A549 (cell line): Measurements from ENCODE around the gene HLA-DQA1. TPM values are rescaled to one million over a fixed set of nuclear protein-coding genes. Genes with fewer than 3 reads are reported as not detected.
"Not testable (repeated sequence)": the region's sequence is repeated elsewhere in the genome, so short reads cannot be mapped to it uniquely, and the experiment has no call there.

Experiments used
- ATAC-seq, 2 experiments: fragments of 200-7000 bp in 1 of 2; fragments of >200 bp in 1 of 2; cut with Nextera tagmentation in 1 of 2; cut with Tn5 transposase in 1 of 2; 3 replicates each; pipeline versions ENCODE4 v1.8.0 to v1.9.1; 2018 to 2020; ENCODE audit warnings: mild to moderate bottlenecking in 1 of 2, moderate library complexity in 1 of 2
- CTCF ChIA-PET: fragments of 300-600 bp; sonication (Branson Sonifier 250); formaldehyde crosslinking; extraction: SDS; loops from one replicate; lab custom pipeline; 2021; ENCODE audit warnings: antibody characterized with exemption, inconsistent platforms; lab: Yijun Ruan, JAX
- POLR2A ChIA-PET: fragments of 350-600 bp; formaldehyde crosslinking; extraction: SDS; loops from one replicate; lab custom pipeline; 2021; ENCODE audit warnings: antibody characterized with exemption, inconsistent platforms; lab: Yijun Ruan, JAX
- DNase-seq, 2 experiments: peaks; one replicate each; pipeline versions ENCODE4 v3.0.0 to v3.0.0-alpha.2; 2011 to 2016; ENCODE audit warnings: low read depth in 1 of 2, low spot score in 1 of 2
- FAIRE-seq: peaks from 2 replicates; lab custom pipeline; 2011; peaks lifted over from hg19 to GRCh38; lab: Jason Lieb, UNC
- H3K27ac ChIP-seq, 2 experiments: fragments of >200 bp; sonication (Bioruptor Twin); formaldehyde crosslinking; 3 replicates each; pipeline ENCODE4 v1.5.1; 2016 to 2017
- H3K4me1 ChIP-seq: fragments of >200 bp; sonication (Bioruptor Twin); formaldehyde crosslinking; 3 replicates; pipeline ENCODE4 v1.6.1; 2016
- H3K4me2 ChIP-seq: fragments of >200 bp; sonication (Bioruptor Twin); formaldehyde crosslinking; 3 replicates; pipeline ENCODE4 v1.6.1; 2016
- H3K4me3 ChIP-seq: fragments of >200 bp; sonication (Bioruptor Twin); formaldehyde crosslinking; 3 replicates; pipeline ENCODE4 v1.5.1; 2016
- H3K9me3 ChIP-seq: fragments of >200 bp; sonication (Bioruptor Twin); formaldehyde crosslinking; 3 replicates; pipeline ENCODE4 v1.6.1; 2016
- BHLHE40 ChIP-seq: IDR thresholded peaks from 2 replicates; pipeline ENCODE4 v1.6.1; 2012; ENCODE audit warnings: low read depth, low read length, inconsistent platforms
- CBX2 ChIP-seq: fragments of 200-600 bp; sonication (generic); IDR thresholded peaks from 2 replicates; pipeline ENCODE4 v1.6.1; 2016; ENCODE audit warnings: low read depth, mild to moderate bottlenecking, borderline replicate concordance
- FOSL2 ChIP-seq, 2 experiments: fragments of 450-650 bp in 1 of 2; fragments of >200 bp in 1 of 2; sonication (Bioruptor Twin) in 1 of 2; formaldehyde crosslinking; IDR thresholded peaks; 2 replicates each; pipeline versions ENCODE4 v1.5.0 to v1.6.1; 2016 to 2020; ENCODE audit warnings: mild to moderate bottlenecking in 1 of 2, moderate library complexity in 1 of 2
- HDAC2 ChIP-seq: fragments of 200-600 bp; sonication (generic); IDR thresholded peaks from 2 replicates; pipeline ENCODE4 v1.6.1; 2016
- HOXB13 ChIP-seq: fragments of 250-450 bp; sonication (Bioruptor Pico); IDR thresholded peaks from 2 replicates; pipeline ENCODE4 v1.5.0; 2020; ENCODE audit warnings: low read depth, mild to moderate bottlenecking, moderate library complexity
- KDM5A ChIP-seq: fragments of 200-600 bp; sonication (generic); IDR thresholded peaks from 2 replicates; pipeline ENCODE4 v1.6.1; 2016; ENCODE audit warnings: antibody characterized with exemption, mild to moderate bottlenecking
- NPAS2 ChIP-seq: fragments of 250-450 bp; sonication (Bioruptor Pico); IDR thresholded peaks from 2 replicates; pipeline ENCODE4 v1.8.0; 2022; ENCODE audit warnings: mild to moderate bottlenecking, moderate library complexity, borderline replicate concordance
- PHF8 ChIP-seq: fragments of 200-600 bp; sonication (generic); IDR thresholded peaks from 2 replicates; pipeline ENCODE4 v1.6.1; 2016; ENCODE audit warnings: low read depth, mild to moderate bottlenecking, antibody characterized with exemption, moderate library complexity, borderline replicate concordance
- POLR2A ChIP-seq: IDR thresholded peaks from 2 replicates; pipeline ENCODE4 v1.6.1; 2012; ENCODE audit warnings: mild to moderate bottlenecking, low read length
- RARB ChIP-seq: fragments of 250-450 bp; sonication (Bioruptor Pico); IDR thresholded peaks from 2 replicates; pipeline ENCODE4 v1.8.0; 2021; ENCODE audit warnings: mild to moderate bottlenecking, moderate library complexity
- RCOR1 ChIP-seq: fragments of 150-350 bp; IDR thresholded peaks from 2 replicates; pipeline ENCODE4 v1.6.1; 2014; ENCODE audit warnings: antibody characterized with exemption, low read length, low read depth
- RNF2 ChIP-seq: fragments of 200-600 bp; sonication (generic); IDR thresholded peaks from 2 replicates; pipeline ENCODE4 v1.6.1; 2016; ENCODE audit warnings: low read depth, mild to moderate bottlenecking, antibody characterized with exemption, moderate library complexity, borderline replicate concordance
- SREBF2 ChIP-seq: fragments of 450-650 bp; IDR thresholded peaks from 2 replicates; pipeline ENCODE4 v1.6.1; 2014; ENCODE audit warnings: mild to moderate bottlenecking, moderate library complexity
- TP53 ChIP-seq: fragments of 250-450 bp; sonication (Bioruptor Pico); IDR thresholded peaks from 2 replicates; pipeline ENCODE4 v1.5.0; 2021; ENCODE audit warnings: mild to moderate bottlenecking, moderate library complexity
- USF2 ChIP-seq: fragments of 450-650 bp; IDR thresholded peaks from 2 replicates; pipeline ENCODE4 v1.6.1; 2014; ENCODE audit warnings: antibody characterized with exemption
- ZSCAN20 ChIP-seq: fragments of 250-450 bp; sonication (Bioruptor Pico); IDR thresholded peaks from 2 replicates; pipeline ENCODE4 v1.8.0; 2022; ENCODE audit warnings: mild to moderate bottlenecking, moderate library complexity
- WGBS: methylation state at CpG from one replicate; pipeline ENCODE4 v1.1.6; 2017; ENCODE audit errors: missing lambda C conversion rate; 5-methylcytosine and 5-hydroxymethylcytosine counted together
- polyA plus RNA-seq, 4 experiments: library from polyadenylated mRNA; depleted of rRNA in 3 of 4; stranded (reverse); fragments of >200 nt; fragmentation: RNase III in 1 of 4; extraction: RNeasy Plus Mini Kit Qiagen cat#74134 plus additional on column Dnase treatment in 1 of 4; gene quantifications; 2 replicates in 3 of 4; 3 replicates in 1 of 4; pipeline ENCODE4 v1.2.3, GENCODE V29; 2011 to 2017
- TF ChIP-seq, protein P1 (sequence below): fragments of 200-600 bp; sonication (generic); IDR thresholded peaks from 2 replicates; pipeline ENCODE4 v1.6.1; 2016; ENCODE audit warnings: antibody characterized with exemption, mild to moderate bottlenecking, moderate library complexity
- TF ChIP-seq, protein P2 (sequence below): fragments of >200 bp; sonication (Bioruptor Twin); formaldehyde crosslinking; IDR thresholded peaks from 3 replicates; pipeline ENCODE4 v1.6.1; 2016
- TF ChIP-seq, protein P3 (sequence below): fragments of 150-350 bp; IDR thresholded peaks from 2 replicates; pipeline ENCODE4 v1.6.1; 2014; ENCODE audit warnings: low read depth, mild to moderate bottlenecking, low read length

HLA-DQA1 gene
- polyA plus RNA-seq, 2 of the 4 experiments (the other 2 are of a cell fraction) = not detected

- TF ChIP-seq PHF8 (no peak), FOSL2 (IDR thresholded peaks at IDR 0.05) (no peak), FOSL2 (CRISPR knock-in tag; IDR thresholded peaks at IDR 0.05) (no peak), RARB (CRISPR knock-in tag) (no peak), RCOR1 (no peak), ZSCAN20 (CRISPR knock-in tag) (no peak)
- TF ChIP-seq, protein P1, sequence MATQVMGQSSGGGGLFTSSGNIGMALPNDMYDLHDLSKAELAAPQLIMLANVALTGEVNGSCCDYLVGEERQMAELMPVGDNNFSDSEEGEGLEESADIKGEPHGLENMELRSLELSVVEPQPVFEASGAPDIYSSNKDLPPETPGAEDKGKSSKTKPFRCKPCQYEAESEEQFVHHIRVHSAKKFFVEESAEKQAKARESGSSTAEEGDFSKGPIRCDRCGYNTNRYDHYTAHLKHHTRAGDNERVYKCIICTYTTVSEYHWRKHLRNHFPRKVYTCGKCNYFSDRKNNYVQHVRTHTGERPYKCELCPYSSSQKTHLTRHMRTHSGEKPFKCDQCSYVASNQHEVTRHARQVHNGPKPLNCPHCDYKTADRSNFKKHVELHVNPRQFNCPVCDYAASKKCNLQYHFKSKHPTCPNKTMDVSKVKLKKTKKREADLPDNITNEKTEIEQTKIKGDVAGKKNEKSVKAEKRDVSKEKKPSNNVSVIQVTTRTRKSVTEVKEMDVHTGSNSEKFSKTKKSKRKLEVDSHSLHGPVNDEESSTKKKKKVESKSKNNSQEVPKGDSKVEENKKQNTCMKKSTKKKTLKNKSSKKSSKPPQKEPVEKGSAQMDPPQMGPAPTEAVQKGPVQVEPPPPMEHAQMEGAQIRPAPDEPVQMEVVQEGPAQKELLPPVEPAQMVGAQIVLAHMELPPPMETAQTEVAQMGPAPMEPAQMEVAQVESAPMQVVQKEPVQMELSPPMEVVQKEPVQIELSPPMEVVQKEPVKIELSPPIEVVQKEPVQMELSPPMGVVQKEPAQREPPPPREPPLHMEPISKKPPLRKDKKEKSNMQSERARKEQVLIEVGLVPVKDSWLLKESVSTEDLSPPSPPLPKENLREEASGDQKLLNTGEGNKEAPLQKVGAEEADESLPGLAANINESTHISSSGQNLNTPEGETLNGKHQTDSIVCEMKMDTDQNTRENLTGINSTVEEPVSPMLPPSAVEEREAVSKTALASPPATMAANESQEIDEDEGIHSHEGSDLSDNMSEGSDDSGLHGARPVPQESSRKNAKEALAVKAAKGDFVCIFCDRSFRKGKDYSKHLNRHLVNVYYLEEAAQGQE = no peak
These were observed 18.1 kb downstream of the HLA-DQA1 start (continued) for GRCh38 chr6:32655203-32655710.

DNA sequence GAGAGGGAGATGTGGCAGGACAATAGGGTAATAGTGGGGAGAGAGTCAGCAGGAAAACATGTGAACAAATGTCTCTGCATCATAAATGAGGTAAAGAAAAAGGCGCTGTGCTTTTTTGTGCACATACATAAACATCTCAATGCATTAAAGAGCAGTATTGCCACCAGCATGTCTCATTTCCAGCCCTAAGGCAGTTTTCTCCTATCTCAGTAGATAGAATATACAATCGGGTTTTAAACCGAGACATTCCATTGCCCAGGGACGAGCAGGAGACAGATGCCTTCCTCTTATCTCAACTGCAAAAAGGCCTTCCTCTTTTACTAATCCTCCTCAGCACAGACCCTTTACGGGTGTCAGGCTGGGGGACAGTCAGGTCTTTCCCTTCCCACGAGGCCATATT, 20.1 kb downstream of the HLA-DQA1 start:
- ATAC-seq, DNase-seq, H3K4me1 ChIP-seq, H3K4me3 ChIP-seq, H3K27ac ChIP-seq, FAIRE-seq, H3K9me3 ChIP-seq, POLR2A ChIA-PET, H3K4me2 ChIP-seq, CTCF ChIA-PET: not testable (repeated sequence)
- WGBS = no CpG with 5 or more reads among the region's 6 CpGs

DNA sequence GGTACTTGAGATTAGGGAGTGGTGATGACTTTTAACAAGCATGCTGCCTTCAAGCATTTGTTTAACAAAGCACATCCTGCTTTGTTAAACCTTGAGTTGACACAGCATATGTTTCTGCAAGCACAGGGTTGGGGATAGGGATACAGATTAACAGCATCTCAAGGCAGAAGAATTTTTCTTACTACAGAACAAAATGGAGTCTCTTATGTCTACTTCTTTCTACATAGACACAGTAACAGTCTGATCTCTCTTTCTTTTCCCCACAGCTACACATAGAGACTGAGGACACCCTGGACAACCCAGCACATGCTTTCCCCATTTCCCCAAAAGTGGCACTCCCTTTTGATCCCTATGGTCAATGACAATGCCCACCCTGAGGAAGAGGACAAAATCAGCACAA, 20.6 kb downstream of the HLA-DQA1 start:
- CTCF ChIA-PET, H3K27ac ChIP-seq, DNase-seq, ATAC-seq, FAIRE-seq, POLR2A ChIA-PET, H3K9me3 ChIP-seq, H3K4me1 ChIP-seq, H3K4me3 ChIP-seq, H3K4me2 ChIP-seq: not testable (repeated sequence)

- POLR2A ChIA-PET = no interaction called here
- H3K9me3 ChIP-seq = no peaks in the 10 kb centered on the region
- DNase-seq (no peak), ATAC-seq (peak in 1 of 2 experiments; percentile 13; a peak in 1 of 6 replicates), FAIRE-seq (no peak)
- CTCF ChIA-PET = no interaction called here
- no peak overlapping the region for H3K4me3 ChIP-seq
- H3K4me2 ChIP-seq = no peak overlapping the region
- H3K27ac ChIP-seq = no peak overlapping the region
- H3K4me1 ChIP-seq = no peaks in the 10 kb centered on the region
- no peak for TF ChIP-seq CBX2
- TF ChIP-seq NPAS2 = no peak
- no peak for TF ChIP-seq KDM5A
- WGBS = 14% methylated on average over 5 of the region's 6 CpGs
These were observed 21.2 kb downstream of the HLA-DQA1 start for GRCh38 chr6:32658268-32658897.

DNA sequence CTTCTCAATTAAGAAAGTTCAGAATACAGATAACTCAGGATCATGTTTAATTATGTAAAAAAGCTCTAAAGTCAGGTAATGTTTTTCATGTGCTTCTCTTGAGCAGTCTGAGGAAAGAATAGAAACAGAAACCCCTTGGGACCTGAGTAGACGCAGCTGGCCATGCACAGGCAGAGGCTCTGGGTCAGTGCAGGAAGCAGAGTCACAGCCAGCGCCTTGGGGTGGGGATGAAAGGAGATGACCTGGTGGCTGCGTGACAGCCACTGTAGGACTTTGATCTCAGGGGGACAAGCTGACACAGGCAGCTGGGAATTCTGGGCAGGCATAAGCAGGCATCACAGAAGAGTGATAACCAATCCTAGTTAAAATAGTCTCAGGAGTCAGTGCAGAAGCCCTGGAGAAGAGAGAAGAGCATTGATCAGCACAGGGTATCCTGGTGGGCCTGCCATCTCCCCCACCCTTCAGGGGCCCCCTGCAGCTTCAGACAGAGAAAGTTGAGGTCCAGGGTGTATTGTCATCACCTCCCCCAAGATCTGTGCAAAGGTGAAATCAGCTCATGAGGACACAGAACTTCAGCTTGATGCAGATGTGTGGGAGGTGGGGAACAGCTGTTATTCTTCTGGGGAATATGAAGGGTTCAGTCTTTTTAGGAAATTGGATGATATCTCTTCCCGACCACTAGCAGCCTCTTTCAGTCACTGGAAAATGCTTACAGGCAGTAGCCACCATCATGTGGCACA, 22.8 kb downstream of the HLA-DQA1 start:
- Histone ChIP-seq H3K27ac (no peak overlapping the region), H3K4me1 (no peaks in the 10 kb centered on the region), H3K4me3 (no peak overlapping the region), H3K9me3 (no peaks in the 10 kb centered on the region), H3K4me2 (no peak overlapping the region)
- TF ChIP-seq CBX2 (no peak), USF2 (no peak), RNF2 (no peak), SREBF2 (no peak), TP53 (CRISPR knock-in tag) (no peak), BHLHE40 (no peak), HOXB13 (CRISPR knock-in tag) (no peak), HDAC2 (no peak), POLR2A (no peak)
- TF ChIP-seq, protein P2, sequence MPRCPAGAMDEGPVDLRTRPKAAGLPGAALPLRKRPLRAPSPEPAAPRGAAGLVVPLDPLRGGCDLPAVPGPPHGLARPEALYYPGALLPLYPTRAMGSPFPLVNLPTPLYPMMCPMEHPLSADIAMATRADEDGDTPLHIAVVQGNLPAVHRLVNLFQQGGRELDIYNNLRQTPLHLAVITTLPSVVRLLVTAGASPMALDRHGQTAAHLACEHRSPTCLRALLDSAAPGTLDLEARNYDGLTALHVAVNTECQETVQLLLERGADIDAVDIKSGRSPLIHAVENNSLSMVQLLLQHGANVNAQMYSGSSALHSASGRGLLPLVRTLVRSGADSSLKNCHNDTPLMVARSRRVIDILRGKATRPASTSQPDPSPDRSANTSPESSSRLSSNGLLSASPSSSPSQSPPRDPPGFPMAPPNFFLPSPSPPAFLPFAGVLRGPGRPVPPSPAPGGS = no peak
- TF ChIP-seq, protein P3, sequence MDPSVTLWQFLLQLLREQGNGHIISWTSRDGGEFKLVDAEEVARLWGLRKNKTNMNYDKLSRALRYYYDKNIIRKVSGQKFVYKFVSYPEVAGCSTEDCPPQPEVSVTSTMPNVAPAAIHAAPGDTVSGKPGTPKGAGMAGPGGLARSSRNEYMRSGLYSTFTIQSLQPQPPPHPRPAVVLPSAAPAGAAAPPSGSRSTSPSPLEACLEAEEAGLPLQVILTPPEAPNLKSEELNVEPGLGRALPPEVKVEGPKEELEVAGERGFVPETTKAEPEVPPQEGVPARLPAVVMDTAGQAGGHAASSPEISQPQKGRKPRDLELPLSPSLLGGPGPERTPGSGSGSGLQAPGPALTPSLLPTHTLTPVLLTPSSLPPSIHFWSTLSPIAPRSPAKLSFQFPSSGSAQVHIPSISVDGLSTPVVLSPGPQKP = no peak
- DNase-seq (no peak), ATAC-seq (no peak), FAIRE-seq (no peak)
- POLR2A ChIA-PET = no interaction called here
- CTCF ChIA-PET = interaction anchor here (0.9 kb wide), 1 partner anchor 23 kb away, joined by 3 read pairs; no protein-coding TSS in a partner anchor
- WGBS = 30% methylated on average over 4 of the region's 4 CpGs
